ENCODE data around the gene KCNK18.

GRCh38 chr10:117226813-117227451 lies 29.6 kb downstream of the KCNK18 start:
- no peak for TF ChIP-seq GLIS3 (CRISPR knock-in tag; IDR thresholded peaks at IDR 0.05)
- TF ChIP-seq PATZ1 (CRISPR knock-in tag; IDR thresholded peaks at IDR 0.05; ENCODE audit: borderline replicate concordance): no peak
- no peak for TF ChIP-seq ZFP3 (CRISPR knock-in tag; IDR thresholded peaks at IDR 0.05)
- TF ChIP-seq, protein P1, sequence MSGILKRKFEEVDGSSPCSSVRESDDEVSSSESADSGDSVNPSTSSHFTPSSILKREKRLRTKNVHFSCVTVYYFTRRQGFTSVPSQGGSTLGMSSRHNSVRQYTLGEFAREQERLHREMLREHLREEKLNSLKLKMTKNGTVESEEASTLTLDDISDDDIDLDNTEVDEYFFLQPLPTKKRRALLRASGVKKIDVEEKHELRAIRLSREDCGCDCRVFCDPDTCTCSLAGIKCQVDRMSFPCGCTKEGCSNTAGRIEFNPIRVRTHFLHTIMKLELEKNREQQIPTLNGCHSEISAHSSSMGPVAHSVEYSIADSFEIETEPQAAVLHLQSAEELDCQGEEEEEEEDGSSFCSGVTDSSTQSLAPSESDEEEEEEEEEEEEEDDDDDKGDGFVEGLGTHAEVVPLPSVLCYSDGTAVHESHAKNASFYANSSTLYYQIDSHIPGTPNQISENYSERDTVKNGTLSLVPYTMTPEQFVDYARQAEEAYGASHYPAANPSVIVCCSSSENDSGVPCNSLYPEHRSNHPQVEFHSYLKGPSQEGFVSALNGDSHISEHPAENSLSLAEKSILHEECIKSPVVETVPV (CRISPR knock-in tag; IDR thresholded peaks at IDR 0.05): no peak
- no peak for TF ChIP-seq TSHZ2 (CRISPR knock-in tag; IDR thresholded peaks at IDR 0.05)
- TF ChIP-seq ESRRG (CRISPR knock-in tag; IDR thresholded peaks at IDR 0.05): no peak
- TF ChIP-seq SNAI2 (CRISPR knock-in tag; IDR thresholded peaks at IDR 0.05): no peak
- no peak for TF ChIP-seq RARB (CRISPR knock-in tag; IDR thresholded peaks at IDR 0.05)
